ENCODE data around the gene SH3RF3.

DNA sequence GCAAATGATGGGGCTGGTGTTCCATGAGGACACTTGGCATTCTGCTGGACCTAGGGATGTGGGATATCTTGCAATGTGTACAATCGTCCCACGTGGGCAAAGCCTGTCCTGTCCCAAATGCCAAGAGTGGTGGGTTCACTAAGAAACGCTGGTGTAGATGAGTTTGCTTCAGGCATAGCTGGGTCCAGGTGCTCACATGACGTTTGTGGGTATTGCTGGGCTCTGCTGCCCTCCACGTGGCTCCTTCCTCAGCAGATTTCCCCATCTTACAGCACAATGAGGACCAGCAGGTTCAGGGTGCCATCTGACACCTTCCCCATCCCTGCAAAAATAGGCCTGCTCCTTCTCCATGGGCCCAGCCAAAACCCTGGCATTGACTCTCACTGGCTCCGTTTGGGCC lies 378.8 kb downstream of the SH3RF3 start:
- no peak for TF ChIP-seq MIXL1 (CRISPR knock-in tag; IDR thresholded peaks at IDR 0.05)
- TF ChIP-seq CAMTA2 (CRISPR knock-in tag; IDR thresholded peaks at IDR 0.05; ENCODE audit: borderline replicate concordance), result no peak
- TF ChIP-seq PRPF4 (IDR thresholded peaks at IDR 0.05; ENCODE audit: low read depth, low read length, poor library complexity, severe bottlenecking), result no peak
- TF ChIP-seq, protein P1, sequence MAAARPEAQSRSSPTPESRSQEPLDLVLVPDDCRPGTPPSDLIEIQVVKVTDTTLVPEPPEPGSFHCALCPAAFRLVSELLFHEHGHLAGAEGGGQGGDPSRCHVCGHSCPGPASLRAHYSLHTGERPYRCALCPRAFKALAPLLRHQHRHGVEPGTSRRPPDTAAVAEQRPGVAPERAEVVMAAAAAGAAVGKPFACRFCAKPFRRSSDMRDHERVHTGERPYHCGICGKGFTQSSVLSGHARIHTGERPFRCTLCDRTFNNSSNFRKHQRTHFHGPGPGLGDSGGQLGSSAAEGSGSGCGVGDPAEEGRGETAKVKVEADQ (CRISPR knock-in tag; IDR thresholded peaks at IDR 0.05; ENCODE audit: borderline replicate concordance), result no peak
- TF ChIP-seq MXD4 (CRISPR knock-in tag; IDR thresholded peaks at IDR 0.05), result no peak
- TF ChIP-seq, protein P2, sequence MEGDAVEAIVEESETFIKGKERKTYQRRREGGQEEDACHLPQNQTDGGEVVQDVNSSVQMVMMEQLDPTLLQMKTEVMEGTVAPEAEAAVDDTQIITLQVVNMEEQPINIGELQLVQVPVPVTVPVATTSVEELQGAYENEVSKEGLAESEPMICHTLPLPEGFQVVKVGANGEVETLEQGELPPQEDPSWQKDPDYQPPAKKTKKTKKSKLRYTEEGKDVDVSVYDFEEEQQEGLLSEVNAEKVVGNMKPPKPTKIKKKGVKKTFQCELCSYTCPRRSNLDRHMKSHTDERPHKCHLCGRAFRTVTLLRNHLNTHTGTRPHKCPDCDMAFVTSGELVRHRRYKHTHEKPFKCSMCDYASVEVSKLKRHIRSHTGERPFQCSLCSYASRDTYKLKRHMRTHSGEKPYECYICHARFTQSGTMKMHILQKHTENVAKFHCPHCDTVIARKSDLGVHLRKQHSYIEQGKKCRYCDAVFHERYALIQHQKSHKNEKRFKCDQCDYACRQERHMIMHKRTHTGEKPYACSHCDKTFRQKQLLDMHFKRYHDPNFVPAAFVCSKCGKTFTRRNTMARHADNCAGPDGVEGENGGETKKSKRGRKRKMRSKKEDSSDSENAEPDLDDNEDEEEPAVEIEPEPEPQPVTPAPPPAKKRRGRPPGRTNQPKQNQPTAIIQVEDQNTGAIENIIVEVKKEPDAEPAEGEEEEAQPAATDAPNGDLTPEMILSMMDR (CRISPR knock-in tag; IDR thresholded peaks at IDR 0.05), result no peak
- no peak for TF ChIP-seq POLR2AphosphoS5 (IDR thresholded peaks at IDR 0.05; ENCODE audit: low read depth, low read length)
- no peak for TF ChIP-seq ZEB1 (IDR thresholded peaks at IDR 0.05; ENCODE audit: insufficient replicate concordance, low read depth)
- TF ChIP-seq TCF7L2 (IDR thresholded peaks at IDR 0.05; ENCODE audit: low read depth, low read length), result no peak
- TF ChIP-seq RFX1 (IDR thresholded peaks at IDR 0.05), result no peak
